Caco-2 (cell line): Measurements from ENCODE around the gene FRMD3. TPM values are rescaled to one million over a fixed set of nuclear protein-coding genes. Genes with fewer than 3 reads are reported as not detected.

Source experiments
- BruUV-seq: library from RNA; stranded (reverse); fragments of 400-500 nt; replicated peaks from 2 replicates; lab custom pipeline; 2021; lab: Mats Ljungman, UMichigan
- CTCF ChIA-PET: fragments of 300-600 bp; sonication (Branson Sonifier 250); formaldehyde crosslinking; loops from one replicate; lab custom pipeline; 2022; ENCODE audit warnings: antibody characterized with exemption; lab: Charles Lee
- POLR2A ChIA-PET: fragments of 300-600 bp; sonication (Branson Sonifier 250); formaldehyde crosslinking; loops from one replicate; lab custom pipeline; 2022; ENCODE audit warnings: antibody characterized with exemption; lab: Charles Lee
- DNase-seq, 2 experiments: peaks; one replicate each; pipeline versions ENCODE4 v3.0.0 to v3.0.0-alpha.2; 2020 to 2022
- H3K27me3 ChIP-seq: replicated peaks from 2 replicates; pipeline ENCODE4 v1.6.0; 2011; ENCODE audit warnings: low read length; ENCODE audit not compliant: control insufficient read depth, insufficient read depth
- H3K36me3 ChIP-seq: 2 replicates; pipeline ENCODE4 v1.5.1; 2011; ENCODE audit warnings: low read length; ENCODE audit not compliant: control insufficient read depth, insufficient read depth
- H3K4me1 ChIP-seq: fragments of 250-450 bp; sonication (Bioruptor Pico); 2 replicates; pipeline ENCODE4 v1.5.1; 2020; ENCODE audit warnings: mild to moderate bottlenecking
- H3K4me3 ChIP-seq: 2 replicates; pipeline ENCODE4 v1.5.1; 2011; ENCODE audit warnings: low read depth, mild to moderate bottlenecking, control low read depth, low read length
- H3K9me3 ChIP-seq: fragments of 250-450 bp; sonication (Bioruptor Pico); 2 replicates; pipeline ENCODE4 v1.5.1; 2020; ENCODE audit warnings: mild to moderate bottlenecking, moderate library complexity
- H3K27ac Mint-ChIP-seq: one replicate; pipeline ENCODE4 v1.8.0; 2022; ENCODE audit warnings: mixed read lengths; ENCODE audit not compliant: unreplicated experiment
- H3K27me3 Mint-ChIP-seq: one replicate; pipeline ENCODE4 v1.8.0; 2022; ENCODE audit warnings: mixed read lengths; ENCODE audit not compliant: insufficient read depth, unreplicated experiment
- H3K36me3 Mint-ChIP-seq: one replicate; pipeline ENCODE4 v1.8.0; 2022; ENCODE audit warnings: mild to moderate bottlenecking, mixed read lengths; ENCODE audit not compliant: insufficient read depth, unreplicated experiment
- H3K4me1 Mint-ChIP-seq: one replicate; pipeline ENCODE4 v1.8.0; 2022; ENCODE audit warnings: low read depth, mixed read lengths; ENCODE audit not compliant: unreplicated experiment
- H3K4me3 Mint-ChIP-seq: one replicate; pipeline ENCODE4 v1.8.0; 2022; ENCODE audit warnings: mild to moderate bottlenecking, moderate library complexity, mixed read lengths; ENCODE audit not compliant: unreplicated experiment
- H3K9me3 Mint-ChIP-seq: one replicate; pipeline ENCODE4 v1.8.0; 2022; ENCODE audit warnings: mixed read lengths; ENCODE audit not compliant: unreplicated experiment
- CTCF ChIP-seq, 2 experiments: fragments of 200-600 bp in 1 of 2; IDR thresholded peaks; 1 replicate in 1 of 2; 2 replicates in 1 of 2; pipeline versions ENCODE4 v1.5.1 to v1.8.0; 2011 to 2022; ENCODE audit warnings: antibody characterized with exemption in 1 of 2, control low read depth in 1 of 2, inconsistent platforms in 1 of 2, low read depth in 1 of 2, low read length in 1 of 2, mild to moderate bottlenecking in 1 of 2, moderate library complexity in 1 of 2; ENCODE audit not compliant: insufficient read depth in 1 of 2, severe bottlenecking in 1 of 2, unreplicated experiment in 1 of 2
- intact Hi-C: fragments of 100-400 bp; cut with micrococcal nuclease; formaldehyde crosslinking; loops from one replicate; pipeline ENCODE4 v1.10.0; 2022; ENCODE audit not compliant: unreplicated experiment
- total RNA-seq: library from RNA; stranded (reverse); gene quantifications from 2 replicates; pipeline ENCODE4 v1.2.3, GENCODE V29; 2022

FRMD3 gene
- total RNA-seq, 1 experiment from 2014 or later, result not detected

GRCh38 chr9:83406921-83407320, 131.3 kb downstream of the FRMD3 start:
- TF ChIP-seq CTCF (IDR thresholded peaks at IDR 0.05; ENCODE audit: insufficient read depth in 1 of 2, low read depth in 1 of 2, low read length in 1 of 2, severe bottlenecking in 1 of 2, unreplicated experiment in 1 of 2), result no peak
- intact Hi-C loops, result no loop called here
- POLR2A ChIA-PET, result no interaction called here

GRCh38 chr9:83405759-83406158, 132.4 kb downstream of the FRMD3 start:
- no TSS peak for BruUV-seq
- Mint-ChIP-seq H3K4me1 (no peaks in the 10 kb centered on the region), H3K4me3 (no peak overlapping the region), H3K27me3 (peaks cover 2% of the 10 kb centered on the region), H3K36me3 (no peaks in the 10 kb centered on the region), H3K27ac (no peak overlapping the region), H3K9me3 (no peaks in the 10 kb centered on the region)
- ChIA-PET POLR2A (no interaction called here), CTCF (no interaction called here)
- no peaks in the 10 kb centered on the region for H3K9me3 ChIP-seq
- no peaks in the 10 kb centered on the region for H3K36me3 ChIP-seq
- H3K4me1 ChIP-seq, result no peaks in the 10 kb centered on the region
- H3K27me3 ChIP-seq, result no peaks in the 10 kb centered on the region
- no peak for DNase-seq
- H3K4me3 ChIP-seq, result no peak overlapping the region
- TF ChIP-seq CTCF (IDR thresholded peaks at IDR 0.05; ENCODE audit: insufficient read depth in 1 of 2, low read depth in 1 of 2, low read length in 1 of 2, severe bottlenecking in 1 of 2, unreplicated experiment in 1 of 2), result no peak
- intact Hi-C loops, result no loop called here

More at GRCh38 chr9:83406921-83407320, 131.3 kb downstream of the FRMD3 start:
- Histone ChIP-seq H3K9me3 (no peaks in the 10 kb centered on the region), H3K4me3 (no peak overlapping the region), H3K36me3 (no peaks in the 10 kb centered on the region), H3K27me3 (no peaks in the 10 kb centered on the region), H3K4me1 (no peaks in the 10 kb centered on the region)
- Mint-ChIP-seq H3K27ac (no peak overlapping the region), H3K36me3 (no peaks in the 10 kb centered on the region), H3K9me3 (no peaks in the 10 kb centered on the region), H3K4me3 (no peak overlapping the region), H3K27me3 (peaks cover 2% of the 10 kb centered on the region), H3K4me1 (no peaks in the 10 kb centered on the region)
- CTCF ChIA-PET, result no interaction called here
- no peak for DNase-seq
- no TSS peak for BruUV-seq

- BruUV-seq, result no TSS peak
- Mint-ChIP-seq H3K36me3 (no peaks in the 10 kb centered on the region), H3K27me3 (peaks cover 2% of the 10 kb centered on the region), H3K4me1 (no peaks in the 10 kb centered on the region), H3K4me3 (no peak overlapping the region), H3K9me3 (no peaks in the 10 kb centered on the region), H3K27ac (no peak overlapping the region)
- Histone ChIP-seq H3K36me3 (no peaks in the 10 kb centered on the region), H3K4me3 (no peak overlapping the region), H3K27me3 (no peaks in the 10 kb centered on the region), H3K9me3 (no peaks in the 10 kb centered on the region), H3K4me1 (no peaks in the 10 kb centered on the region)
- POLR2A ChIA-PET, result no interaction called here
- no peak for TF ChIP-seq CTCF (IDR thresholded peaks at IDR 0.05; ENCODE audit: insufficient read depth in 1 of 2, low read depth in 1 of 2, low read length in 1 of 2, severe bottlenecking in 1 of 2, unreplicated experiment in 1 of 2)
- no peak for DNase-seq
- intact Hi-C loops, result no loop called here
- CTCF ChIA-PET, result no interaction called here
Measured at GRCh38 chr9:83403527-83404238, 134.5 kb downstream of the FRMD3 start.
